GM12878 (cell line): ENCODE data around the gene TPRN.

ENCODE experiments used
- BRCA1 ChIP-seq: IDR thresholded peaks from 2 replicates; pipeline ENCODE4 v1.6.1; 2011; ENCODE audit warnings: low read depth, low read length, improper control_type of control experiment
- CEBPB ChIP-seq, 2 experiments: fragments of 150-350 bp in 1 of 2; IDR thresholded peaks; 2 replicates each; pipeline ENCODE4 v1.6.1; 2012 to 2014; ENCODE audit warnings: low read depth in 2 of 2, low read length in 2 of 2, borderline replicate concordance in 1 of 2, inconsistent platforms in 1 of 2
- CHD2 ChIP-seq: IDR thresholded peaks from 2 replicates; pipeline ENCODE4 v1.6.1; 2011; ENCODE audit warnings: low read depth, low read length, improper control_type of control experiment, borderline replicate concordance
- CREM ChIP-seq: IDR thresholded peaks from 2 replicates; pipeline ENCODE4 v1.6.1; 2014; ENCODE audit warnings: antibody characterized with exemption, low read depth
- EZH2 ChIP-seq: IDR thresholded peaks from 2 replicates; pipeline ENCODE4 v1.6.1; 2012; ENCODE audit warnings: low read depth, mild to moderate bottlenecking, control low read depth, inconsistent platforms, low read length, borderline replicate concordance; ENCODE audit not compliant: control insufficient read depth
- HCFC1 ChIP-seq: fragments of 150-350 bp; IDR thresholded peaks from 2 replicates; pipeline ENCODE4 v1.6.1; 2014; ENCODE audit warnings: low read length
- HDAC6 ChIP-seq: fragments of 200-600 bp; sonication (generic); IDR thresholded peaks from one replicate; pipeline ENCODE4 v1.8.0; 2017; ENCODE audit warnings: antibody characterized with exemption; ENCODE audit not compliant: unreplicated experiment
- MXI1 ChIP-seq: fragments of 150-350 bp; IDR thresholded peaks from 2 replicates; pipeline ENCODE4 v1.6.1; 2011; ENCODE audit warnings: low read depth, mild to moderate bottlenecking, inconsistent platforms, low read length, improper control_type of control experiment
- POLR2A ChIP-seq: IDR thresholded peaks from 2 replicates; pipeline ENCODE4 v1.6.1; 2011; ENCODE audit warnings: low read depth, mild to moderate bottlenecking, low read length
- SP1 ChIP-seq: IDR thresholded peaks from one replicate; pipeline ENCODE4 v1.6.1; 2011; ENCODE audit warnings: low read depth, low read length
- TCF12 ChIP-seq: IDR thresholded peaks from 2 replicates; pipeline ENCODE4 v1.6.1; 2011; ENCODE audit warnings: low read depth, mild to moderate bottlenecking, low read length
- TF ChIP-seq, protein P1 (sequence below), 3 experiments: IDR thresholded peaks in 2 of 3; conservative IDR thresholded peaks in 1 of 3; 2 replicates each; pipeline ENCODE4 v1.5.1; 2011; ENCODE audit warnings: low read depth in 3 of 3, low read length in 3 of 3, mild to moderate bottlenecking in 3 of 3, control low read depth in 2 of 3, moderate library complexity in 2 of 3, inconsistent platforms in 1 of 3, mixed read lengths in 1 of 3; ENCODE audit not compliant: control insufficient read depth in 2 of 3, insufficient read depth in 1 of 3; ENCODE audit errors: extremely low read depth in 1 of 3
- TF ChIP-seq, protein P2 (sequence below): fragments of 450-650 bp; formaldehyde crosslinking; IDR thresholded peaks from 2 replicates; pipeline ENCODE4 v1.5.0; 2022; ENCODE audit warnings: mild to moderate bottlenecking, missing genetic modification characterization

DNA sequence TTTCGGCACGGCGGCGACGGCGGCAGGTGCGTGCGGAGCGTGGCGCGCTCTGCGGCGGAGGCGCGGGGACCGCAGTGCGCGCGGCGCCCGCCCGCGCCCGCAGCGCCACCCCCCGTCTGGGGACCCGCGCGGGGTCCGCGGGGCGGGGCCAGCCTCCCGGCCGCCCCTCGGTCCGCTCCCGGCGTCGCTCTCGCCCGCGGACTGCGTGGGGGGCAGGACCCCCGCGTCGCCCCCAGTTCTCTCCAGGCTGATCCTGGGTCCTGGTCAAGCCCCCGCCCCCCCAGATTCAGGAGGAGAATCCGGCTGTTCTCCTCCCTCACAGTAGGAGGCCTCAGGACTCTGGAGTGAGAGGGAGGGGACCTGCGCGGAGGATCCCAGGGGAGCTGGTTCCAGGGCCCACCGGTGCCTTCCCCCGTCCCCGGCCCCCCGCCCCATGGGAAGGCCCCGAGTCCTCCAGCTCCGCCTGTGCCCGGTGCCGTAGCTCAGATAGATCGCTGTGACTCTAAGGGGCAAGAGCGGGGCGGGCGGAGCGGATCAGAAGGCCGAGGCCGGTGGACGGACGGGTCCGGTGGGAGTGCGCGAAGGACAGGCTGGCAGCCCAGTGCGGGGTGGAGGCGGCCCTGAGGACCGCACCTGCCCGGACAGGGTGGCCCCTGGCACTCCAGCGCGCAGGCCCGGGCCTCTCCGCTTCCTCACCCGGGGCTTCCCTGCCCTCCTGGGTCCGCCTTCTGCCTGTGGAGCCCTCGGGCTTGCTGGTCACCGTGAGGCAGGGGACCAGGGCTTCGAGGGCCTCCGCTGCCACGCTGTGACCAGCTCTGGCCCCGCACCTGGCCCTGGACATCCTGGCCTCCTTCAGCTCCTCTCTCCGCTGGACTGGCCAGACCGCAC, 21.9 kb upstream of the TPRN start, which contains the start of gene RNF208:
- TF ChIP-seq, protein P1, sequence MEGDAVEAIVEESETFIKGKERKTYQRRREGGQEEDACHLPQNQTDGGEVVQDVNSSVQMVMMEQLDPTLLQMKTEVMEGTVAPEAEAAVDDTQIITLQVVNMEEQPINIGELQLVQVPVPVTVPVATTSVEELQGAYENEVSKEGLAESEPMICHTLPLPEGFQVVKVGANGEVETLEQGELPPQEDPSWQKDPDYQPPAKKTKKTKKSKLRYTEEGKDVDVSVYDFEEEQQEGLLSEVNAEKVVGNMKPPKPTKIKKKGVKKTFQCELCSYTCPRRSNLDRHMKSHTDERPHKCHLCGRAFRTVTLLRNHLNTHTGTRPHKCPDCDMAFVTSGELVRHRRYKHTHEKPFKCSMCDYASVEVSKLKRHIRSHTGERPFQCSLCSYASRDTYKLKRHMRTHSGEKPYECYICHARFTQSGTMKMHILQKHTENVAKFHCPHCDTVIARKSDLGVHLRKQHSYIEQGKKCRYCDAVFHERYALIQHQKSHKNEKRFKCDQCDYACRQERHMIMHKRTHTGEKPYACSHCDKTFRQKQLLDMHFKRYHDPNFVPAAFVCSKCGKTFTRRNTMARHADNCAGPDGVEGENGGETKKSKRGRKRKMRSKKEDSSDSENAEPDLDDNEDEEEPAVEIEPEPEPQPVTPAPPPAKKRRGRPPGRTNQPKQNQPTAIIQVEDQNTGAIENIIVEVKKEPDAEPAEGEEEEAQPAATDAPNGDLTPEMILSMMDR (IDR thresholded peaks at IDR 0.05 in 2 of 3, conservative IDR thresholded peaks at IDR 0.05 in 1 of 3; ENCODE audit: control insufficient read depth in 2 of 3, extremely low read depth in 1 of 3, insufficient read depth in 1 of 3, low read depth in 3 of 3, low read length in 3 of 3): no peak
- TF ChIP-seq MXI1 (no peak), SP1 (no peak), CREM (no peak), CHD2 (no peak), EZH2 (no peak), POLR2A (no peak), TCF12 (no peak), BRCA1 (no peak), HDAC6 (no peak), HCFC1 (no peak), CEBPB (IDR thresholded peaks at IDR 0.05; ENCODE audit: borderline replicate concordance in 1 of 2, low read depth in 2 of 2, low read length in 2 of 2) (no peak)
- TF ChIP-seq, protein P2, sequence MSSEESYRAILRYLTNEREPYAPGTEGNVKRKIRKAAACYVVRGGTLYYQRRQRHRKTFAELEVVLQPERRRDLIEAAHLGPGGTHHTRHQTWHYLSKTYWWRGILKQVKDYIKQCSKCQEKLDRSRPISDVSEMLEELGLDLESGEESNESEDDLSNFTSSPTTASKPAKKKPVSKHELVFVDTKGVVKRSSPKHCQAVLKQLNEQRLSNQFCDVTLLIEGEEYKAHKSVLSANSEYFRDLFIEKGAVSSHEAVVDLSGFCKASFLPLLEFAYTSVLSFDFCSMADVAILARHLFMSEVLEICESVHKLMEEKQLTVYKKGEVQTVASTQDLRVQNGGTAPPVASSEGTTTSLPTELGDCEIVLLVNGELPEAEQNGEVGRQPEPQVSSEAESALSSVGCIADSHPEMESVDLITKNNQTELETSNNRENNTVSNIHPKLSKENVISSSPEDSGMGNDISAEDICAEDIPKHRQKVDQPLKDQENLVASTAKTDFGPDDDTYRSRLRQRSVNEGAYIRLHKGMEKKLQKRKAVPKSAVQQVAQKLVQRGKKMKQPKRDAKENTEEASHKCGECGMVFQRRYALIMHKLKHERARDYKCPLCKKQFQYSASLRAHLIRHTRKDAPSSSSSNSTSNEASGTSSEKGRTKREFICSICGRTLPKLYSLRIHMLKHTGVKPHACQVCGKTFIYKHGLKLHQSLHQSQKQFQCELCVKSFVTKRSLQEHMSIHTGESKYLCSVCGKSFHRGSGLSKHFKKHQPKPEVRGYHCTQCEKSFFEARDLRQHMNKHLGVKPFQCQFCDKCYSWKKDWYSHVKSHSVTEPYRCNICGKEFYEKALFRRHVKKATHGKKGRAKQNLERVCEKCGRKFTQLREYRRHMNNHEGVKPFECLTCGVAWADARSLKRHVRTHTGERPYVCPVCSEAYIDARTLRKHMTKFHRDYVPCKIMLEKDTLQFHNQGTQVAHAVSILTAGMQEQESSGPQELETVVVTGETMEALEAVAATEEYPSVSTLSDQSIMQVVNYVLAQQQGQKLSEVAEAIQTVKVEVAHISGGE: no peak
